ENCODE data around the gene CYP19A1.

DNA sequence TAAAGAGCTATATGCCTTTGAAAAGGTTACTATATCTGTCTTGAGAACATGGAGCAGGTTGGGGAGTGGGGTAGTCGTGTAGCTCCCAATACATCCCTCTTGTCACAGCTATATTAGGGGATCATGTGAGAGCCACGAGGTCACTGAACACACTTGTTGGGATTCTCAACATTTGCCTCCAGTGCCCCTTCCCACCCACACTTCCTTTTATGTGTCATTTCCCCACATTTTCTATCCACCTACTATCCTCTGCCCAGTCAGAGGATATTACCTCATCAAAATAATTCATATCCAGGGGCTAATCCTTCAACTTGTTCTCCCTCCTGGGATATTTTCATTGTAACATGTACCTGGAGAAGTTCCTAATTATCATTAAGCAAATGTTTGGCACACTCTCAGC is 85.0 kb downstream of the CYP19A1 start:
- TF ChIP-seq, protein P1, sequence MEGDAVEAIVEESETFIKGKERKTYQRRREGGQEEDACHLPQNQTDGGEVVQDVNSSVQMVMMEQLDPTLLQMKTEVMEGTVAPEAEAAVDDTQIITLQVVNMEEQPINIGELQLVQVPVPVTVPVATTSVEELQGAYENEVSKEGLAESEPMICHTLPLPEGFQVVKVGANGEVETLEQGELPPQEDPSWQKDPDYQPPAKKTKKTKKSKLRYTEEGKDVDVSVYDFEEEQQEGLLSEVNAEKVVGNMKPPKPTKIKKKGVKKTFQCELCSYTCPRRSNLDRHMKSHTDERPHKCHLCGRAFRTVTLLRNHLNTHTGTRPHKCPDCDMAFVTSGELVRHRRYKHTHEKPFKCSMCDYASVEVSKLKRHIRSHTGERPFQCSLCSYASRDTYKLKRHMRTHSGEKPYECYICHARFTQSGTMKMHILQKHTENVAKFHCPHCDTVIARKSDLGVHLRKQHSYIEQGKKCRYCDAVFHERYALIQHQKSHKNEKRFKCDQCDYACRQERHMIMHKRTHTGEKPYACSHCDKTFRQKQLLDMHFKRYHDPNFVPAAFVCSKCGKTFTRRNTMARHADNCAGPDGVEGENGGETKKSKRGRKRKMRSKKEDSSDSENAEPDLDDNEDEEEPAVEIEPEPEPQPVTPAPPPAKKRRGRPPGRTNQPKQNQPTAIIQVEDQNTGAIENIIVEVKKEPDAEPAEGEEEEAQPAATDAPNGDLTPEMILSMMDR (IDR thresholded peaks at IDR 0.05; ENCODE audit: low read depth, low read length, missing input control), result no peak
- TF ChIP-seq RAD21 (IDR thresholded peaks at IDR 0.05) (no peak), GABPA (IDR thresholded peaks at IDR 0.05 in 1 of 2, conservative IDR thresholded peaks at IDR 0.05 in 1 of 2) (no peak), SP1 (IDR thresholded peaks at IDR 0.05) (no peak)
- TF ChIP-seq, protein P2, sequence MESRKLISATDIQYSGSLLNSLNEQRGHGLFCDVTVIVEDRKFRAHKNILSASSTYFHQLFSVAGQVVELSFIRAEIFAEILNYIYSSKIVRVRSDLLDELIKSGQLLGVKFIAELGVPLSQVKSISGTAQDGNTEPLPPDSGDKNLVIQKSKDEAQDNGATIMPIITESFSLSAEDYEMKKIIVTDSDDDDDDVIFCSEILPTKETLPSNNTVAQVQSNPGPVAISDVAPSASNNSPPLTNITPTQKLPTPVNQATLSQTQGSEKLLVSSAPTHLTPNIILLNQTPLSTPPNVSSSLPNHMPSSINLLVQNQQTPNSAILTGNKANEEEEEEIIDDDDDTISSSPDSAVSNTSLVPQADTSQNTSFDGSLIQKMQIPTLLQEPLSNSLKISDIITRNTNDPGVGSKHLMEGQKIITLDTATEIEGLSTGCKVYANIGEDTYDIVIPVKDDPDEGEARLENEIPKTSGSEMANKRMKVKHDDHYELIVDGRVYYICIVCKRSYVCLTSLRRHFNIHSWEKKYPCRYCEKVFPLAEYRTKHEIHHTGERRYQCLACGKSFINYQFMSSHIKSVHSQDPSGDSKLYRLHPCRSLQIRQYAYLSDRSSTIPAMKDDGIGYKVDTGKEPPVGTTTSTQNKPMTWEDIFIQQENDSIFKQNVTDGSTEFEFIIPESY (IDR thresholded peaks at IDR 0.05), result no peak
- TF ChIP-seq, protein P3, sequence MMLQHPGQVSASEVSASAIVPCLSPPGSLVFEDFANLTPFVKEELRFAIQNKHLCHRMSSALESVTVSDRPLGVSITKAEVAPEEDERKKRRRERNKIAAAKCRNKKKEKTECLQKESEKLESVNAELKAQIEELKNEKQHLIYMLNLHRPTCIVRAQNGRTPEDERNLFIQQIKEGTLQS (IDR thresholded peaks at IDR 0.05), result no peak
- TF ChIP-seq, protein P4, sequence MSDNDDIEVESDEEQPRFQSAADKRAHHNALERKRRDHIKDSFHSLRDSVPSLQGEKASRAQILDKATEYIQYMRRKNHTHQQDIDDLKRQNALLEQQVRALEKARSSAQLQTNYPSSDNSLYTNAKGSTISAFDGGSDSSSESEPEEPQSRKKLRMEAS (IDR thresholded peaks at IDR 0.05), result no peak
